T-helper 1 cell treated with Interleukin-12 subunit alpha and Interleukin-12 subunit beta and Interleukin-4 antibody, amounts not matched to agents 30 ng/mL and 1 ng/mL, for 36 hours (primary cell): ENCODE results near the gene MTHFSD. TPM values are rescaled to one million over a fixed set of nuclear protein-coding genes. Genes with fewer than 3 reads are reported as not detected.

Experiments
- intact Hi-C: fragments of 100-400 bp; cut with micrococcal nuclease; formaldehyde crosslinking; loops from one replicate; pipeline ENCODE4 v1.15.1; 2024
- total RNA-seq: library from RNA; stranded (reverse); gene quantifications from 2 replicates; pipeline ENCODE4 v1.2.3, GENCODE V29; 2022

MTHFSD gene
- total RNA-seq, 1 donor from 2014 or later, result 36.1 TPM

DNA sequence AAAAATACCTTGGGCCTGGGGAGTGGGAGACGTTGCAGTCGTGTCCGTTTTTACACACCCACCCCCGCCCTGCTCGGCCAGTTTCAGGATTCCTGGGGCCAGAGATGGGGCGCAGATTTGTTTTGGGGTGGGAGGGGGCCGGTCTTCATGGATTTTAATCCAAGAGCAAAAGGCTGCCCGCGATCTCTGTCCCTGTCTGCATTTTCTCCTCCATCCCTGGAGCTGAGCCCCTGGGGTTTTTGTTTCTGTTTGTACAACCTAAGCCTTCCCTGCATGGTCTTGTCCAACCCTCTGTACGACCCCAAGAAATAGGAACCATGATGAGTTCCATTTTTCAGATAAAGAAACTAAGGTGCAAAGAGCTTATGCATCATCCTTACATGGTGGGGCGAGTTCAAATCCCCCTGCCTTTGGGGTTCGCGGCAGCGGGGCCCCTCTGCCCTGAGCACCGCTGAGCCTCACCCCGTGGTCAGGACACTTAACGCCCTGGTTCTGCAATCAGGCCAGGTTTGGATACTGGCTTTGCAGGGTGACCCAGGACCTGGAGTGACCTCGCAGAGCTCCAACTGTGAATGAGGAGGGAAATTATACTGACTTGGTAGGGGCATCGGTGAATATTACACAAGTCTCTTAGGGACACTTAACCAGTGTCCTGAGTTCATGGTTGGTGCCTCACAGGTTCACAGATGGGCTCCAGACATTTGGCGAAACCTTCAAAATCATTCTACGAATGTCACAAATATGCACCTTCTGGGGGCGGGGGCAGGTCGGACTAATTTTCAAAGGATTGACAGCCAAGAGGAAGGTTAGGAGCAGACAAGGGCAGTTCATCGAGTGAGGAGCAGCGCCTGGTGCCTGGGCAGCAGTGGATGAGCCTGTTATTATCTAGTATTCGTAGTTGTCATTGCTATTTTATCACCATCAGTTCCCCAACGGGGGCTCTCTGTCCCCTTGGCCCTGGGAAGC, 48.9 kb downstream of the MTHFSD start:
- intact Hi-C loops, result loop anchor here (2.0 kb wide), 1 partner anchor 59 kb away; no protein-coding TSS in a partner anchor

DNA sequence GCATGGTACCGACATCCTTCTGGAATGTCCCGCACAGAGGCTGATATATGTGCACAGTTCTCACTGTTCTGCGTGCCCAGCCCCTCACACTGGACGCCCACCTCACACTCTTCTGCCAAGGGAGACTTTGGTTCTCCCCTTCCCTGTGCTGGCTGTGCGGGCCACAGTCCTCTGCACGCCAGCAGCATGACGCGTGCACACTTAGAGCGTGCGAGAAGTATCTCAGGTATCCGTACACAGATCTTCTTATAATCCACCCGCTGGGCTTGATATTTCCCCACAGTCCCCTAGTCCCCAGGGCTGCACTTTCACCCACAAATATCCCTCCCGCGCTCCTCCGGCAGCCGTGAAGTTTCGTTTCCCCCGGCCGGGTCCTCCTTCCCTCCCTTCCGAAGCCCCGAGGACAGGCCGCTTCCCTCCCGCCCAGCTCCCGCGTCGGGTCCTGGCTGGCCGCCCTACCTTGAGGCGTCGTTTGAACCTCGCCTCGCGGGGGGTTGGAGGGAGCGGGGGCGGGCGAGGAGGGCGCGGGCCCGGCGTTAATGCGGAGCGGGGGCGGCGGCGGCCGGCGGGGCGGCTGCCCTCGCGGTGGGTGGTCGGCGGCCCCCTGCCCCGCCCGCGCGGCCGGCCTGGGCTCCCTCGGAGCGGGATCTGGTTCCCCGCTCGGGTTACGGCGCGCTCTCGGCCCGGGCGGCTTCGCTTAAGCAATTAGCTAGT, 49.7 kb downstream of the MTHFSD start:
- intact Hi-C loops, result loop anchor here (2.0 kb wide), 1 partner anchor 59 kb away; no protein-coding TSS in a partner anchor

DNA sequence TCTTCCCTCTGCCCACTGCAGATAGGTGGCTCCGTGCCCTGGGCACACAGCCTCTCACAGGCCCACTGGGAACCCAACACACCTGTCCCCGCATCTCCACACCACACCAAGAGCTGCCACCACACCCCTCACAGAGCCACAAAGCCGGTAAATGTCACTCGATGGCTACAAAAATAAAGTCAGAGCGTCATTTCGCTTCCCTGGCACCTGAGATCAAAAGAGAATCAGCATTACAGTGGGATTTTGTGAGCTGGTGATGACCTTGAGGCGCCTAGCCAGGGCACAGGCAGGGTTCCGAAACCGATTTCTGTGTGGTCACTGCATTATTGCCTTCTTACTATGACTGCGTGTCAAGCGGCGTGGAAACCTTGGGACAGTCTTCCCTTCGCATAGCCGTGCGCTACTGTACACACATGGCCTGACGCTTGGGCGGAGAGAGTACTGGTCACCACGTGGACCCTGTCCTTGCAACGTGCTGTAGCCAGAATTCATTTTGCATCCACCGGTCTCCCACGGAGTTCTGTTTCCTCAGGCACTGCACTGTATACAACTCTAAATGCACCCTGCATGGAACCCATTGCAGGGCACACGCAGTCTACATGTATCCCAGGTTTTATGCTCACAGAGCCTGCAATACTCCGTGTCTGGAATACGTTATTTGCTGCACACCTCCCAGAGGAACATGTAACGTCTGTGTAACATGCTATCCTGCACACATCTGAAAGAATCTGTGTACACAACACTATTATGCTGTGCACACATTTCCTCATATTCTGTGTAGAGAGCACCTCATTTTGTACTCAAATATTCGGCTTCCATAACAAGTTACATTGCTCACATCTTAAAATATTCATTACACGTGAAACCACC, 50.5 kb downstream of the MTHFSD start:
- intact Hi-C loops, result loop anchor here (2.0 kb wide), 1 partner anchor 60 kb away; no protein-coding TSS in a partner anchor

DNA sequence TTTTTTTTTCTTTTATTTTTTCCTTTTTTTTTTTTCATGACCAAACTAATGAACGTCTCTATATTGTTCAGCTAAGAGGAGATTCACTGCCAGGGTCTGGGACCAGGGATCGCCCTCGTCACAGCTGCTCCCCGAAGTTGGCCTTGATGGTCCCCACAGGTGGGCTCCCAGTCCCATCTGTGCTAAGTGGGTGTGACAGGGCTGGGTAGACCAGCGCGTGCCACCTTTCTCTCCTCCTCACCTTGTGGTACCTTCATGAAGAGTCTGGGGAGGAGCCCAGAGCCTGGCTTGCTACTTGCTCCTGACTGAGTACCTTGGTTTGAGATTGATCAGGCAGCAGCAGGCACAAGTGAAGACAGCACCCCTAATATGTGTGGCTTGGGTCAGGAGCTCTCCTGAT, 51.2 kb downstream of the MTHFSD start:
- intact Hi-C loops, result loop anchor here (2.0 kb wide), 1 partner anchor 61 kb away; no protein-coding TSS in a partner anchor

DNA sequence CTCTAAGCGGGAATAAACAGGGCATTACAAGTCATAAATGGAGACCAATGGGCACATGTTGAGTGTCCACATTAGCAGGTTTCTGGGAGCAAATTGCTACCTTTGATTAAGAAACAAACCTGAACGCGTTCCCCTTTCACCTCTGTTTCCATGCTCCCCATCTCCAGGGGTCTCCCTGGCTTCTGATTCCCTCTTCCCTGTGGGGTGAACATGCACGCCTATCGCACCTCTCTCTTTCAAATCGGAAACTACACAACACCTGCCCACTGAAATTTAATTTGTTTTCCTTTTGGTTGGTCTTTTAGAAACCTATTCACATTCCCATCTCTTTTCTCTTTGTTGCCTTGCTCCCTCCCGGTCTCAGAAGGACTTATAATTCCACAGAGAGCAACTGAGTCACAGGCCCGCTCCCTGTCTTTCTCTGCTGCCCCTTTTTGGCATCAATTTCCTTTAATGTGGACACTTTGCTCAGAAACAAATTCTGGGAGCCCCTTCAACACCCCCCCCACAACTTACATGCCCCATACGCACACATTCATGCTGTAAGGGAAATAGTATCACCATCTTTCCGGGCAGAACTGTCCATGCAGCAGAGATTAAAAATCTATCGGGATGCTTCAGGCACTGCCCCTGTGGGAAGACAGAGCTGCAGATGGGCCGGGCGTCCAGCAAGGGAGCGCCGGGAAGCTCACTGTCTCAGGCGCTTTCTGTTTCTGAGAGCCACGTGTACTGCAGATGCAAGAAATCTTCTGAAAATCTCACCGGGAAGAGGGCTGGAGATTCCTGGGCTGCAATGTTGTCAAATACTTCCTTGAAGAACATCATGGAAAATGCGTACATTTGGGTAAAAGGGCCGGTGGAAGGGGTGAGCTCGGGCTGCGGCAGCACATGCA, 51.9 kb downstream of the MTHFSD start:
- intact Hi-C loops, result no loop called here

DNA sequence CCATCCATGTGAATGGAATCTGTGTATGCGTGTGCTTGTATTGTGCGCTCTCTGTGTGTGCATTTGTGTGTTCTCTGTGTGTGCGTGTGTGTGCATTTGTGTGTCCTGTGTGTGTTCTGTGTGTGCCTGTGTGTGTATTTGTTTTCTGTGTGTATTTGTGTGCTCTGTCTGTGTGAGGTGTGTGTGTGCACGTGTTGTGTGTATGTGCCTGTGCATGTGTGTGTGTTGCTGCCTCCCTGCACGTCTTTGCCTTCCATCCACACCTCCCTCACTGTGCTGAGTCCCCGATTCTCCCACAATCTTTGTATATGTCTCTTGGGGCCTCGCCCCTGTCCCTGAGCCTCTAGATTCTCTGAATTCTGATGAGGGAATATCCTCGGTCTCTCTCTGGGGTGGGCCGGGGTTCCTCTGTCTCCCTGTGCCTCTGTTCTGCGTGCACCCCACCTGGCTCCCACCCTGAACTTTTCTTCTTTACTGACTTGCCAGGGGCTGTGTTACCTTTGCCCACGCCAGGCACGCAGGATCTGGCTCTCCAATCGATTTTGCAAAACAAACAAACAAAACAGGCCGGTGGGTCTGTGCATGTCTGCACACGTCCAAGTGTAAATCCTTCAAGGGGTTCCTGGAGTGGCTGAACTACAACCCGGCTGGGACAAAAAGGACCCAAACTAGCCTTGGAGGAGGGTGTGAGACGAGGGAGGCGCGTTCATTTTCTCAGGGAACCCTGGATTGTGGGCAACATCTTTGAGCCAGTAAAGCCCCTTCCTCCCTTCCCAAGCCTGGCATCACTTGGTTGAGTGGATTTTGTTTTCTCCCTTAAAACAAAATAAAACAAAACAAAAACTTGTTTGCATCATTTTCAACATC, 52.8 kb downstream of the MTHFSD start:
- intact Hi-C loops, result no loop called here

DNA sequence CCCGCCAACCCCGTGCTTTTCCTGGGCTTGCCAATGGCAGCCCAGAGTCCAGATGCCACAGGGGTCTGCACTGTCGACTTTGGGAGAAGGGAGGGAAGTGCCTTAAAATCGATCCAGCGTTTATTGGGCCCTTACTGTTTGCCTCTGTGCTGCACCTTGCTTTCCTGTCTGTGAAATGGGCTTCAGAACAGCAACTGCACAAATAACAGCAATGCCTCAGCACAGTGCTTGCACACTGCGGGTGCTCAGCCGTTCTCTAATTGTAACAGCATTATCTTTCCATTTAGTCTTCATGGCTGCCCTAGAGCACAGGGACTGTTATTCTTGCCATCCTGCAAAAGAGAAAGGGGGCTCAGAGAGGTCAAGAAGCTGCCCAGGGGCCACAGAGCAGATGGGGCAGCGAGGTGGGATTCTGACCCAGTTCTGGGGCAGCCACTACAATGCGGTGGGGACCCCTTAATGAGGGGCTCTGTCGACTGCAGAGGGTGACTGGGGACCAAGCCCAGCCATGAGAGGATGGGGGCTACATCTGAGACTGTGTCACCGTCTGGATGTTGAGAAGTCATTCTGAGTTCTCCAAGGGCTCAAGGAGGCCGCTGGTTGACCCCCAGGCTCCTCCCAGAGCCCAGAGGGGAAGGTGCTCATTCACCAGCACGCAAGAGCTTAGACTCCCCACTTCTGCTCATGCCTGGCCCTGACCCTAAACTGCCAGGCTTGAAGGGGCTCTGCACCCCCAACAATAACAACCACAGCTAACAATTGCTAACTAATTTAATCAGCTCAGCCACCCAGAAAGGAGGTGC, 54.1 kb downstream of the MTHFSD start:
- intact Hi-C loops, result no loop called here

DNA sequence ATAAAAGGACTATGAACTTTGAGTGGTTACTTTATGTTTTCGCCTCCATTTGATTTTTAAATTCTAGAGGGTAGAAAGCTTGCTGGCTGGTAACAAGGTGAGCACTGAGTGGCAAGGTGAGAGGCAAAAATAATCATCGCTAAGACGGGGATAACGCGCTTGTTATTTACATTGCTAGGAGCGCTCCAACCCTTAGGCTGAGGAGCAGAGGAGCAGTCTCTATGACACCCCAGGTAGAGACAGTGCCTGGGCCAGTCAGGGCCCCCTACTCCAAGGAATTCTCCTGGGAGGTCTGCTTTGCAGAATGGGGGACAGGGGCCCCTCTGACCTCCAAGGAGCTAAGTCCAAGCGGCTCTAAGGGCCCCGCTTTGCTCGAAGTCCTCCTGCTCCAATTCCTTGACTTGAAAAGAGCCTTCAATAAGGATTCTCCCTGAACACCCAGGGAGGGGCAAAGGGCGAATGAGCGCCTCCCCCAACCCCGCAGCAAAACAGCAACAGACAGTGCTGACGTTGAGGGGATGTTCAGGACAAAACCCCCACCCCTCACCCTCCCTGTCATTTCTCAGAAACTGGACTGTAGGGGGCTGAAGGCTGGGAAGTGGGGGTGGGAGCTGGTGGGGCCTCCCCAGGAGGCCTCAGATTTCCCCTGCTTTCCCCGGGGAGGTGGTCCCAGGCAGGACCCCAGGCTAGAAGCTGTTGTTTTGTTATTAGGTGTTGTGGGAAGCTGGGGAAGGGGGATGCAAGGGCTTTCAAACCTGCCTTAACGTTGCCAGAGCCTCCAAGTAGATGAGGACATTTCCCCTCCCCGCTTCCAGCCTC, 54.9 kb downstream of the MTHFSD start:
- intact Hi-C loops, result no loop called here

DNA sequence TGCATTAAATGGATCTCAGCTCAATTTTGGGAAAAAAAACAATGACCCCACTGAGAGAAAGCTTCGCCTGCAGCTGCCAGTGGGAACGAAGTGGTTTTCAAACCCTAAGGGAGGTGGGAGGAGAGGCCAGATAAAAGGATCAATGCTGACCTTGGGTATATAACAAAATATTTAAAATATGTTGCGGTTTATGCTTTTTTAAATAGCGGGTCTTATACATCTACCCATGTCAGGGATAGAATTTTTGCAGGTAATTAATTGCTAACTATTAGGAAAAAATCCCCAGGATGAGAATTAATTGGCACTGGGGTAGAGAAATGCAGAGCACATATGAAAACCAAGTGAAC, 55.6 kb downstream of the MTHFSD start:
- intact Hi-C loops, result no loop called here

DNA sequence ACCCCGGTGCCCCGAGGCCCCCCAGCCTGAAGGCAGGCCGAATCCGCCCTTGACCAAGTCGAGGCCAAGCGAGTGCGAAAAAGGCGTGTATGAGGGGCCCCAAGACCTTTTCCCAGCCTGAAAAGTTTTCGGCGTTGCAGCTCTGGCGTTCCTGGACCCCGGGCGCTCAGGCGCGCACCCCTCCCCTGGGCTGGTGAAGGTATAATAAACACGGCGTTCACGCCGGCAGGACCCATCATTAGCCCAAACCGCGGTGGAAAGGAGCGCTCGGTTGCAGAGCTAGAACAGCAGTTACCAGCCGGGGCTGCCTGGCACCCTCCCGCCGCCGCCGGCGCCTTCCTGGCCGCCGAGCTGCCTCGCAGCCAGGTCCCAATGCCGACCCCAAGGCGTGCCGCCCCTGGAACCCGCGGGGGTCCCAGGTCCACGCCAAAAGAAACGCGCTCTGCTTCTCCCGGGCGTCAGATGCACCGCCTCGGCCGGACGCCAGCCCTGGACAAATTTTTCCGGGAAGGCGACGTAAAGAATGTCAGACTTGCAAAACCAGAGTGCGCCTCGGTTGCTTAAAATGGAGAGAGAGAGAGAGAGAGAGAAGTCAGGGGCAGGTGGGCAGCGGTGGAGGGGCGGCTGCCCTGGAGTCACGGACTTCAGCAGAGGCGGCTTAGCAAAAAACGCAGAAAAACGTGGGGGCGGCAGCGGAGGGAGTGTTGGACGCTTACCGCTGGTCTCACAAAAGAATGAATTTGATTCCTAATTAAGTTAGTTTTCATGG, 56.2 kb downstream of the MTHFSD start:
- intact Hi-C loops, result loop anchor here (1.0 kb wide), 1 partner anchor 15 kb away; no protein-coding TSS in a partner anchor

DNA sequence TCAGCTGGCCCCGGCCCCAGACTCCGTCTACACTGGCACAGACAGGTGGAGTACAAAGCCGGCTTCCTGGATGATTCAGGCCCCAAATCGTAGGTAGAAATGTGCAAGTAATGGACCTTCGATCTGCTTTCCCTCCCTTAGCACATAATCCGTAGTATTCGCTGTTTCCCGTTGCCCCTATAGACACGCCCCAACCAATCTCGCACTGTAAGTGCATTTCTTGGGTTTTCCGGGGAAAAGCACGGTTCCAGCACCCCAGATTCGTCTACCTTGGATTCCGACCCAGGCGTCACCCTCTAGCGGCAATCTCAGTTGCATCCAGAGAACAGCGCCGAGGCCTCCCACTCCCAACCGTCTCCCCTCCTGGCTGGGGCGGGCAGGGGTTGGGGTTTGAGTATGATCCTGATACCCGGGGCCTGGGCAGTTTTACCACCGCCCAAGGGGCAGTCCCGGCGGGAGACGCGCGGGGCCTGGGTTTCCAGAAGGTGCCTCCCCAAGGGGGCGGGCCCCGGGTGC, 56.8 kb downstream of the MTHFSD start:
- intact Hi-C loops, result loop anchor here (1.0 kb wide), 1 partner anchor 16 kb away; no protein-coding TSS in a partner anchor

DNA sequence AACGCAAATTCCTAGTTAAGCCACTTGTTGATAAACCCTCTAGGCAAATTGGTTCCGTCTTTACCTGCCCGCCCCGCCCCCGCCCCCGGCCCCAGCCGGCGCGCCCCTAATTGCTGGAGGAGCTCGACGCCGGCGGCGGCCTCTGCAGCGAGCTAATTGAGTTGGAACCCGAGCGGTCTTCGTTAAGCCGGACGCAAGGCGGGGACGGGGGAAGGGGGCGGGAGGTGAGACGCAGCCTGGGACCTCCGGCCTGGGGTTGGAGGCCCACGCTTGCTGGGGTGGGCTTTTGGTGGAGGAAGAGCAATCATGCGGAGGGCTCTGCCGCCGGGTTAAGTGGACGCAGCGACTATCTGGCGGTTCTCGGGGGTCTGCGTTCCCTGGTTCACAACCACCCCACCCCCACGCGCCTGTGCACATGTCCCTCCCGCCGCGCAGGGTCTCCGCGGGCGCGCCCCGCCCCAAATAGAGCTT, 57.4 kb downstream of the MTHFSD start:
- intact Hi-C loops, result loop anchor here (1.0 kb wide), 1 partner anchor 17 kb away; no protein-coding TSS in a partner anchor

DNA sequence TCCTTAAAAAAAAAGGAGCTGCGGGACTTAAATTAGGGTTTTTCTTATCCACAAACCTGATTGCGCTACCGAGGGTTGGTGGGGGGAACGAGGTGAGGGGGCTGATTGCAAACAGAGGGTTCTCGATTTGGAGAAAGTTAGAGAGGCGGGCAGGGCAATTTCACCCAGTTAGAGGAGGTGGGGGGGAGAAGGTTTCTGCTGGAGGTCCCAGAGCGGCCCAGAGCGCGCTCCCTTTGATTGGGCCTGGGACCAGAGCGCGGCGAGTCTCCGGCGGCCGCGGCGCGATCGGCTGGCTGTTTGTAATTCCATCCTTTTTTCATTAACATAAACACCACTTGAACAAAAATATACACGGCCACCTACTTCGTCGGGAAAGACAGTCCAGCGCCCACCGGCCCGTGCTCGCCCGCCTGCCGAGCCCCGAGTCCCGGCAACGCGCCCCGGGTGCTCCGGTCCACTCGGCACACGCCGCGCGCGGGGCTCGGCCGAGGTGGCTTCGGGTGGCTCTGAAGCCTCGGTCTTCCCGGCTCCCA, 58.0 kb downstream of the MTHFSD start:
- intact Hi-C loops, result no loop called here

DNA sequence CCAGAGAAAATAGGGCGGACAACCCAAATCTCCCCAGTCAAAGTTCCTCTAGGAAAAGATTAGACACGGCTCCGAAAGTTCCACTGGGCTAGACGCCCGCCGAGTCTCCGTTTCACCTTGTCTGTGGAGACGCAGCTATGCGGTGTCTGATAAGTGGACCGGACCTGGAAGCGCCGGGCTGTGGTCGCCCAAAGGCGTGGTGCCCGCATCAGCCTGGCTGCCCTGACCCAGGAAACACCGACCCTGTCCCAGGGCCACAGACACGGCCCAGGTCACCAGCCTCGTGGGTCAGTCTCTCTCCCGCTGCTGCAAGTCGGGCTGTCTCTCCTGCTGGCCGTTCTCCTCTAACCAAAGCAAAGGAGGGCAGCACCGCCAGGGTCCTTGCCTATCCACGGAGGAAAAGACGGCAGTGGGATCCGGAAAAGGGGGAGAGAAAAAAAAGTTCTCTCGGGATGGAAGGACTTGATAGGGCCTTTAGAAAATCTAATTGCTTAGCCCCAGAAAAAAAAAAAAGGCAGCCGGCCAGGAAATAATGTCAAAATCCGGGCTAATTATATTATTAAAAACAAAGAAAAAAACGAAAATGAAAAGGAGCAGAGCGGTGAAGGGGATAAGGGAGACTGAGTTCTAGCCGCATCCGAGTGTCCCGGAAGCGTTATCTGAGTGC, 58.6 kb downstream of the MTHFSD start:
- intact Hi-C loops, result no loop called here

DNA sequence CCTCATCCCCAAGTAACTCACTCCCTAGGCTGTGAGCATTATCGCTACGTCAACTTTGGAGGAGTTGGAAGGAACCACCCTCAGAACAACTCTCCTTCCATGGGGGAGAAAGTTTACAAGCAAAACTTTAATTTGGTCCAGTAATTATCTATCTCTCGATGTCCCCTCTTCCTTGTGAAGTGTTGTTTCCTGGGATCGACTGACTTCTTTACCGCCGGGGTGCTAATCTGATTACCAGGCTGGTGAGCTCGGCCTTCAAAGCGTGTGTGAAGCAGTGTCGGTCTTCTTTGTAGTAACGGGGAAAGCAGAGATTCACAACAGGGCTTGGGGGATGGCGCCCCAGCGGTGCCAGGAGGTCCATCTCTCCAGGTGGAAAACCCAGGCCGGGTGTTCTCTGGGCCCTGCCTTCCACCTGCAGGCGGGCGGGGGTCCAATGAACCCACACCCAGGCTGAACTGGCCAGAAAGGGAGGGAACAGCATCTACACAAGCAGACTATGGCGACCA, 59.2 kb downstream of the MTHFSD start:
- intact Hi-C loops, result loop anchor here (2.0 kb wide), 1 partner anchor 13 kb away; no protein-coding TSS in a partner anchor
